GM12891 (cell line): ENCODE data around the gene SIDT2.

Experiments used
- POLR2A ChIP-seq: IDR thresholded peaks from 2 replicates; pipeline ENCODE4 v1.6.1; 2011; ENCODE audit warnings: low read depth, low read length, control low read depth
- POLR2AphosphoS5 ChIP-seq: IDR thresholded peaks from 2 replicates; pipeline ENCODE4 v1.6.1; 2011; ENCODE audit warnings: low read depth, low read length, control low read depth

- TF ChIP-seq POLR2AphosphoS5 (no peak), POLR2A (no peak)
Measured at GRCh38 chr11:117228091-117228490, 49.5 kb downstream of the SIDT2 start.
